Measurements from ENCODE around the gene SLC26A6.

The SLC26A6 gene

DNA sequence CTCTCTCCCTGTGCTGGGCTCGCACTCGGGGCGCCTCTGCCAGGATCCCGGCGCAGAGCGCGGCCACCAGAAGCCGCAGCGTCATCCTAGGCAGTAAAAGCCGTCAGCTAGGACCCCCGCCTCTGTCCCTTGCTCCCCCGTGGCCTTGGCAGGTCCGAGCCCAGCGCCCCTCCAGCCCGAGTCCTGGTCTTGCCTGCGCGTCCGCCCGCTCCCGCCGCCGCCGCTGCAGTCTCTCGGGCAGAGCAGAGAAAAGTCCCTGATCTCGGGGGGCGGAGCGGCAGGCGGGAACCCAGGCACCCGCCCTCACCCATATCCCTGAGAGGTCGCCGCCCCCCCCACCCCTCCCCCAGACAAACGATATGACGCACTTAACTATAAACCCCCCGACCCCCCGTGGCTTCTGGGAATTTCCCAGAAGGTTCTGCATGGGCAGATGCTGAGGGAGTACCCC lies 40.2 kb downstream of the SLC26A6 start, which contains the start of gene COL7A1:
TSS of gene COL7A1 (minus strand) at position 255 of the 451 bp plus-strand sequence. CDS start at position 85, 170 bp downstream.
- TF ChIP-seq GABPA (IDR thresholded peaks at IDR 0.05; ENCODE audit: low read depth) (no peak), REST (IDR thresholded peaks at IDR 0.05; ENCODE audit: insufficient replicate concordance, low read depth) (no peak), POLR2AphosphoS5 (IDR thresholded peaks at IDR 0.05; ENCODE audit: low read depth) (no peak), SPI1 (IDR thresholded peaks at IDR 0.05; ENCODE audit: borderline replicate concordance, low read depth) (no peak), CTCF (IDR thresholded peaks at IDR 0.05; ENCODE audit: insufficient read depth, low read length) (no peak)
- Histone ChIP-seq H3K27me3 (ENCODE audit: insufficient read depth, poor library complexity, severe bottlenecking) (peaks cover 17% of the 10 kb centered on the region), H3K27ac (replicated peaks) (no peak within 1 kb of the TSS)

DNA sequence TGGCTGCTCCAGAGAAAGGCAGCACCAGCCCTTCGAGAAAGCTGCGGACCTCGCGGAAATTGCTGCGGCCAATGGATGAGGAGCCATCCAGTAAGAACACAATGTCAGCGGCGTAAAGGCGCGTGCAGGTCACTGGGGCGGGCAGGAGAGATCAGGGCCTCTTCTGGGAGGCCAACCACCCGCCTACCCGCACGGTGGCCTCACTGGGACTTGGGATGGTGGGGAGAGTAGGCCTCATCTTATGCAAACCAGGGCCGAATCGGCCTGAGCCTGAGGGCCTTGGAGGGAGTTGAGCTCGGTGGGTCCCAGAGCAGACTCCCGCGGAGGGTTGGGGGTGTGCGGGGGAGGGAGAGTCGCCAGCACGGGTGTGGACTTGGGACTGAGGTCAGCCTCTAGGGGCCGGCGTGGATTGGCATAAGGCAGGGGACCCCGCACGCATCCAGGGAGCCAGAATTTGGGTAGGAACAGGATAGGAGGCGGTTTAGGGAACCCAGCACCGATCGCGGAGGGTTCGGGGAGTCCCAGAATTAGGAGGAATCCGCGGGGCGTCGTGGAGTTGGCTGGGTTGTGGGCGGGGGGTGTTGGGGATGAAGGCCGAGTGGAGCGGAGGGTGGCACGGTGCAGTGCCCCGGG lies 40.7 kb downstream of the SLC26A6 start:
- DNase-seq (ENCODE audit: low read depth in 1 of 2, low spot score in 1 of 2), result no peak
- H3K4me3 ChIP-seq (replicated peaks; ENCODE audit: insufficient read depth, low read length), result no peak overlapping the region
- peaks cover 19% of the 10 kb centered on the region for H3K27me3 ChIP-seq (ENCODE audit: insufficient read depth, poor library complexity, severe bottlenecking)
- H3K27ac ChIP-seq (replicated peaks), result no peak overlapping the region
- TF ChIP-seq SPI1 (IDR thresholded peaks at IDR 0.05; ENCODE audit: borderline replicate concordance, low read depth) (no peak), CTCF (IDR thresholded peaks at IDR 0.05; ENCODE audit: insufficient read depth, low read length) (no peak), POLR2AphosphoS5 (IDR thresholded peaks at IDR 0.05; ENCODE audit: low read depth) (no peak)

More for the DNA sequence above, 40.2 kb downstream of the SLC26A6 start, which contains the start of gene COL7A1:
- no peak for DNase-seq (ENCODE audit: low read depth in 1 of 2, low spot score in 1 of 2)
- no peak within 1 kb of the TSS for H3K4me3 ChIP-seq (replicated peaks; ENCODE audit: insufficient read depth, low read length)

DNA sequence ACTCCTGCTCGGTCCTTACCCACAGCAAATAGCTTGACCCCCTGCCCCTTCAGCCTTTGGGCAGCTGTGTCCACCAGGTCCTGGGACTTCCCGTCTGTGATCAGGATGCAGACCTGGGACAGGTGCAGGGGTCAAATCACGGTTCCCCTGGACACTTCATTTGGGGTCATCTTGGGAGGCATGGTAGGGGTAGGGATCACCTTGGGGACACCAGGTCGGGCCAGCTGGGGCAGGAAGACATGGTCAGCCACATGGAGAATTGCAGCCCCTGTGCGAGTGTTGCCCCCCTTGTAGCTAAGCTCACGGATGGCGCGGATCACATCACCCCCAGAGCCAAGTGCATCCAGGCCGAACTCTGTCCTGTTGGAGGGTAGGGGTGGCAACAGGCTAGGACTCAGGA lies 41.9 kb downstream of the SLC26A6 start:
- Histone ChIP-seq H3K27me3 (ENCODE audit: insufficient read depth, poor library complexity, severe bottlenecking) (peaks cover 23% of the 10 kb centered on the region), H3K4me3 (replicated peaks; ENCODE audit: insufficient read depth, low read length) (no peak overlapping the region), H3K27ac (replicated peaks) (no peak overlapping the region)
- TF ChIP-seq CTCF (IDR thresholded peaks at IDR 0.05; ENCODE audit: insufficient read depth, low read length), result no peak
- no peak for TF ChIP-seq SPI1 (IDR thresholded peaks at IDR 0.05; ENCODE audit: borderline replicate concordance, low read depth)
- no peak for TF ChIP-seq POLR2AphosphoS5 (IDR thresholded peaks at IDR 0.05; ENCODE audit: low read depth)
- TF ChIP-seq GABPA (IDR thresholded peaks at IDR 0.05; ENCODE audit: low read depth), result no peak
- no peak for TF ChIP-seq REST (IDR thresholded peaks at IDR 0.05; ENCODE audit: insufficient replicate concordance, low read depth)
- DNase-seq (ENCODE audit: low read depth in 1 of 2, low spot score in 1 of 2), result no peak
